DND-41 (cell line): ENCODE results near the gene FLT3LG.

Source experiments
- EZH2 ChIP-seq: IDR thresholded peaks from 3 replicates; pipeline ENCODE4 v1.6.1; 2012; ENCODE audit warnings: borderline replicate concordance, low read depth, mild to moderate bottlenecking, moderate library complexity, low read length, inconsistent platforms; ENCODE audit not compliant: severe bottlenecking
- TF ChIP-seq, protein P1 (sequence below): IDR thresholded peaks from 2 replicates; pipeline ENCODE4 v1.5.1; 2012; ENCODE audit warnings: borderline replicate concordance, low read length, moderate library complexity, mild to moderate bottlenecking; ENCODE audit not compliant: poor library complexity, severe bottlenecking; ENCODE audit errors: extremely low read depth

- TF ChIP-seq, protein P1, sequence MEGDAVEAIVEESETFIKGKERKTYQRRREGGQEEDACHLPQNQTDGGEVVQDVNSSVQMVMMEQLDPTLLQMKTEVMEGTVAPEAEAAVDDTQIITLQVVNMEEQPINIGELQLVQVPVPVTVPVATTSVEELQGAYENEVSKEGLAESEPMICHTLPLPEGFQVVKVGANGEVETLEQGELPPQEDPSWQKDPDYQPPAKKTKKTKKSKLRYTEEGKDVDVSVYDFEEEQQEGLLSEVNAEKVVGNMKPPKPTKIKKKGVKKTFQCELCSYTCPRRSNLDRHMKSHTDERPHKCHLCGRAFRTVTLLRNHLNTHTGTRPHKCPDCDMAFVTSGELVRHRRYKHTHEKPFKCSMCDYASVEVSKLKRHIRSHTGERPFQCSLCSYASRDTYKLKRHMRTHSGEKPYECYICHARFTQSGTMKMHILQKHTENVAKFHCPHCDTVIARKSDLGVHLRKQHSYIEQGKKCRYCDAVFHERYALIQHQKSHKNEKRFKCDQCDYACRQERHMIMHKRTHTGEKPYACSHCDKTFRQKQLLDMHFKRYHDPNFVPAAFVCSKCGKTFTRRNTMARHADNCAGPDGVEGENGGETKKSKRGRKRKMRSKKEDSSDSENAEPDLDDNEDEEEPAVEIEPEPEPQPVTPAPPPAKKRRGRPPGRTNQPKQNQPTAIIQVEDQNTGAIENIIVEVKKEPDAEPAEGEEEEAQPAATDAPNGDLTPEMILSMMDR, result peak; percentile 46
- no peak for TF ChIP-seq EZH2
Observed at GRCh38 chr19:49475995-49476880, 2.2 kb downstream of the FLT3LG start.
